ENCODE measurements around the gene CCT7. TPM values are rescaled to one million over a fixed set of nuclear protein-coding genes. Genes with fewer than 3 reads are reported as not detected.
A peak's percentile ranks its signal among the peaks of the same experiment; 100 is the strongest.

The CCT7 gene
- total and polyA plus RNA-seq, 11 donors, result 156 to 328 (median 200) TPM

- Histone ChIP-seq H3K9me3 (no peaks in the 10 kb centered on the region), H3K27ac (no peak overlapping the region), H3K4me1 (no peaks in the 10 kb centered on the region), H3K36me3 (peaks cover 0 to 30% (median 24%) of the 10 kb centered on the region in 9 donors), H3K4me3 (no peak overlapping the region), H3K27me3 (no peaks in the 10 kb centered on the region)
- ATAC-seq, result no peak
- intact Hi-C loops (cut with DNase I), result no loop called here
- no peak for TF ChIP-seq CTCF (IDR thresholded peaks at IDR 0.05)
- no peak for TF ChIP-seq POLR2A (IDR thresholded peaks at IDR 0.05)
- WGBS, 4 donors, result 54 to 65% (median 59%) methylated on average over 8 to 10 of the region's 10 CpGs
- DNase-seq, result peak in 1 of 5 donors; percentile 71
Measured at GRCh38 chr2:73257425-73258125, 23.5 kb downstream of the CCT7 start.

DNA sequence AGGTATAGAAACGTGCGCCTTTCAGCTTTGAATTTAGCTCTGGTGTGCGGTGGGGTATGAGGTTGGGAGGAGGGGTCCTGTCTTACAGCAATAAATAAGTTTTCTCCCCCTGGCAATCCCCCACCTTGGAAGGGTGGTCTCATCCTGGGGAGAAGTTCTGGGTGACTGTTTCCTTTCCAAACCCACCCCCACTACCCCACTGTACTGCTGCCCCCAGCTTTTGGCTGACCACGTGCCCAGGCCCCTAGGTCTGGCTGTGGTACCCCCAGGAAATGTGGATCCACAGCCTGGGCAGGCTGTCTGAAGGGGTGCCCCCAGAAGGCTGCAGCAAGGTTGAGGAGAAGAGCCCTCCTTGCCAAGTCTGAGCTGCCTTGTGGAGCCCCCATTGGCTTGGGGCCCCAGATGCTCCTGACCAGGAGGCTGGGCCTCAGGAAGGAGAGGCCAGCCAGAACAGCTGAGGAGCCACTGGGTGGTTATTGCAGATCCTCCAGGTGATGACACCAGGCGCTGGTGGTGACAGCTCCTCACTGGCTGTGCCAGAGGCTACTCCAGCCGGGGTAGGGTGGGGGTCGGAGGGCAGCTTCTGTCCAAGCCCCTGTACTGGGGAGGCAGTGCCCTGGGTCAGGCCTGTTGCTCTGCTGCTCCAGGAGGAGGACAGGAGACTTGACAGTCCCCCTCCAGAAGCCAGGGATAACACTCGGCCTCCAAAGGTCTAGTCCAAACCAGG, 24.2 kb downstream of the CCT7 start:
- DNase-seq (no peak), ATAC-seq (no peak)
- H3K4me1 ChIP-seq, result no peaks in the 10 kb centered on the region
- H3K4me3 ChIP-seq, result no peak overlapping the region
- no peak for TF ChIP-seq POLR2A (IDR thresholded peaks at IDR 0.05)
- TF ChIP-seq CTCF (IDR thresholded peaks at IDR 0.05), result no peak
- no peak overlapping the region for H3K27ac ChIP-seq
- H3K9me3 ChIP-seq, result no peaks in the 10 kb centered on the region
- no peaks in the 10 kb centered on the region for H3K27me3 ChIP-seq
- intact Hi-C loops (cut with DNase I), result no loop called here
- 84 to 91% (median 86%) methylated on average over 5 to 8 of the region's 8 CpGs for WGBS, 4 donors
- H3K36me3 ChIP-seq, result peaks cover 0 to 22% (median 16%) of the 10 kb centered on the region in 9 donors

DNA sequence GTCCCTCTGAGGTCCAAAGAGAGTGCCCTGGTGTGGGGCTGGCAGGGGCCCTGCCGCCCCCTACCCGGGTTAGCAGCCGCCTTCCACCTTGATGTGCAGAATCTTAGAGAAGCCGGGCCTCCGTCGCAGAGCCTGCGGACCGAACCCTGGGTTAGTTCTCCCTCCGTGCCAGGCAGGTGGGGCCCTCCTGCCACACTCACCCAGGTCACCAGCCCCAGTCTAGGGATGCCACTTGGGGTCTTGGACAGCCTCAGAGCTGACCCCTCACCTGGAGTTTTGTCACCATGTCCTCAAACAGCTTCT, 24.8 kb downstream of the CCT7 start:
- intact Hi-C loops (cut with DNase I), result no loop called here
- H3K36me3 ChIP-seq, result peaks cover 0 to 17% (median 11%) of the 10 kb centered on the region in 9 donors
- no peak for ATAC-seq
- DNase-seq, result no peak
- no peaks in the 10 kb centered on the region for H3K9me3 ChIP-seq
- no peak overlapping the region for H3K4me3 ChIP-seq
- H3K4me1 ChIP-seq, result no peaks in the 10 kb centered on the region
- H3K27me3 ChIP-seq, result no peaks in the 10 kb centered on the region
- WGBS, 4 donors, result 93 to 100% (median 96%) methylated on average over 2 to 9 of the region's 9 CpGs
- no peak for TF ChIP-seq CTCF (IDR thresholded peaks at IDR 0.05)
- TF ChIP-seq POLR2A (IDR thresholded peaks at IDR 0.05), result no peak
- H3K27ac ChIP-seq, result no peak overlapping the region

- intact Hi-C loops (cut with DNase I), result no loop called here
- no peaks in the 10 kb centered on the region for H3K4me1 ChIP-seq
- no peak overlapping the region for H3K27ac ChIP-seq
- peaks cover 0 to 13% (median 7%) of the 10 kb centered on the region in 9 donors for H3K36me3 ChIP-seq
- no peaks in the 10 kb centered on the region for H3K9me3 ChIP-seq
- no peak for ATAC-seq
- WGBS, 4 donors, result 84 to 95% (median 88%) methylated on average over 6 to 8 of the region's 8 CpGs
- H3K27me3 ChIP-seq, result no peaks in the 10 kb centered on the region
- H3K4me3 ChIP-seq, result no peak overlapping the region
- no peak for TF ChIP-seq CTCF (IDR thresholded peaks at IDR 0.05)
- TF ChIP-seq POLR2A (IDR thresholded peaks at IDR 0.05), result no peak
- DNase-seq, result no peak
Measured at GRCh38 chr2:73259276-73259675, 25.2 kb downstream of the CCT7 start.
